NCI-H128 (cell line): Measurements from ENCODE around the gene ABTB2.

ENCODE experiments used
- DNase-seq: peaks from one replicate; lab custom pipeline; 2025; ENCODE audit not compliant: unreplicated experiment; lab: John Stamatoyannopoulos, UW

The ABTB2 gene

DNA sequence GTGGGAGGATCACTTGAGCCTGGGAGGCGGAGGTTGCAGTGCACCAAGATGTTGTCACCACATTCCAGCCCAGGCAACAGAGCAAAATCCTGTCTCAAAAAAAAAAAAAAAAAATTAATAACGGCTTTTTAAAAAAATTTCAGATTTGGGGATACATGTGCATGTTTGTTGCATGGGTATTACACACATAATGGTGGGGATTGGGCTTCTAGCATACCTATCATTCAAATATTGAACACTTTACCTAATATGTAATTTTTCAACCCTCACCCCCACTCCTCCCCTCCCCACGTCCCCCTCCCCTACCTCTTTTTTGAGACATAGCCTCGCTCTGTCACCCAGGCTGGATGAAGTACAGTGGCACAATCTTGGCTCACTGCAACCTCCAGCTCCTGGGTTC is 40.1 kb downstream of the ABTB2 start:
- no peak for DNase-seq

DNA sequence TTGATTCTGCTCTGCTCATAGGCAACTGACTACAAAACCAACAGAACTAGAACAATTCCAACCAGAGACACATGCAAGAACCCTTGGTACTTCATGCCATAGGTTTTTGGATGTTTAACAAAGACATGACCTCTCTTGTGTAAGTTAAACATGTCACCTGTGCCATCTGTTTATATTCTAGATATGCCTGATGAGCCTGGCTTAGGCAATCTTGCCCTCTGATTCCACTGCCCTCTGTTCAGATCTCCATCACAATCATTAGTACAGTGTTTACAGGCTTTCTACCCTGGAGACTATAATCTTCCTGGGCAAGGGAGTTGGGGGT is 40.8 kb downstream of the ABTB2 start:
- no peak for DNase-seq

DNA sequence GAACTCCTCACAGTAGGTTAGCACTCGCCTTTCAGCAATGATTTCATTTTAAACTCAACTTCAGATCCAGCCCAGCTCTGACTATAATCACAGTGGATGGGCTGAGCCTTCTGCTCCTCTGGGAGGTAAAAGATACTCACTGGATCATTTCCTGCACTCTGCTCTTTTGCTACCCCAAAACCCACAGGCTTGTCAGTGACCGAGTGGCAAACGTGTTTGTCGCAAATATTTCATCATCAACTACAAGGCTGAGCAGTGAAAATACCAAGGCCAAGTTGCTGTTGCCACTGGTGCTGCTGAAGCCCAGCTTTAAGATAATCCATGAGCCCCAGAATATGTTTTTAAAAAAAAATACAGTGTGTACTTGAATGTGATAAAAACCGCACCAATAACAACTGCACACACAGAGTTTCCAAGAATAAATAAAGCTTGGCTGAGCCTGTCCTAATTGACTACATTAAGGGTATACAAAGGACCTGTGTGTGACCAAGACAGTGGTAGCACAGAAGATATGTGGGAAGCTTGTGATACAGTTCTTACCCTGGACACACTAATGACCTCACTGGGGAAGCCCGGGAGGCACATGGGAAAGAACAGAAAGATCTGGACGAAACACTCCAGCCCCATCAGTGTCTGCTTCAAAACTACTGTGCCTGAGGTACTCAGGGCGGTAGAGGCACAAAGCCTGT is 41.3 kb downstream of the ABTB2 start:
- no peak for DNase-seq

DNA sequence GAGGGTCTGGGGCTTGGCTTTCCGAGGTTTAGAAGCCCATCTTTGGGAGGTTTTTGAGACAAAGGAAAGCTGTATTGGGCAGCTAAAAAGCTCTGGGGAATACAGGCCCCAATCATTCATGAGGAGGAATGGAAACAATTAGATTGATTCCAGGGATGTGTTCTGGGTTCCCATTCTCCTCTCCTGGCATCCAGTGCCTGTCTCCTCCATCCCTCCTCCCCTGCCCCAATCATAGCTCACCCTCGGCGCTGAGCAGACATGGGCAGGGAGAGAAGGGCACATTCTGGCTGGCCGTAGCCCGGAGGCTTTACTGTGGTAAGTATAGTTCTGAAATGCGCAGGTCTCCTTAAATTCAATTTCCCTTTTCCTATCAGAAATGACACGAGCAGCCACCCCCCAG is 42.4 kb downstream of the ABTB2 start:
- no peak for DNase-seq

DNA sequence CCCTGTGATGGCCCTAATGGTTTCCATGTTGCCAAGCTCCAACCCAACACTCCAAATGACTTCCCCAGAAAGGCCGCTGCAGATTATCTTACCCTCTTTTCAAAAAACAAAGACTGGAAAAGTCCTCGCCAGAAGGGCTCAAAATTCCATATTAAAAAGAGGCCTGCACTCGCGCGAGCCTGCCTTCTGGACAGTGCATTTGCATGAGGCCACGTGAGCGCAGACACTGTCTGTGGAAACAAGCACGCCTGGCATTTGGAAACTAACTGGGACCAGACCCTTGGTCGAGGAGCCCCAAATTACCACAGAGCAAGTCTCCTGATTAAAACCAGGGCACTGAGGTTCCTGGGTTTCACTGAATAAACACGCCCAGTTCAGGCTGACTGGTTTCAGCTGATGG is 42.9 kb downstream of the ABTB2 start:
- no peak for DNase-seq

DNA sequence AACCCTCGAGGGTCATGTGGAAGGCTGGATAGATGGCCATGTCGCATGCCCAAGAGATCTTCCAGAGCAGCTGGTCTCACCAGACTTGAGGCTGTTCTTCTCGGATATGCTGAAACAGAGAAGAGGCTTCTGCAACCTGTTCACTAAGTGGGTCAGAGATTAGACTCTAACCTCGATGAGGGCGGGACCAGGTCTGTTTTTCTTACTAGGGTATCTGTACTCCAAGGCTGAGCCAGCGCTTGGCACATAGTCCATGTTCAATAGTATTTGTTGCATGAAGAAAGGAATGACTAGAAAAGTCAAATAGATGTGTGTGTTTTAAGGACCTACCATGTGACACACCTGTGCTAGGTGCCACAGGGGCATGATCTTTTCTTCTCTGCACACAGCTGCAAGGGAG is 43.6 kb downstream of the ABTB2 start:
- no peak for DNase-seq

DNA sequence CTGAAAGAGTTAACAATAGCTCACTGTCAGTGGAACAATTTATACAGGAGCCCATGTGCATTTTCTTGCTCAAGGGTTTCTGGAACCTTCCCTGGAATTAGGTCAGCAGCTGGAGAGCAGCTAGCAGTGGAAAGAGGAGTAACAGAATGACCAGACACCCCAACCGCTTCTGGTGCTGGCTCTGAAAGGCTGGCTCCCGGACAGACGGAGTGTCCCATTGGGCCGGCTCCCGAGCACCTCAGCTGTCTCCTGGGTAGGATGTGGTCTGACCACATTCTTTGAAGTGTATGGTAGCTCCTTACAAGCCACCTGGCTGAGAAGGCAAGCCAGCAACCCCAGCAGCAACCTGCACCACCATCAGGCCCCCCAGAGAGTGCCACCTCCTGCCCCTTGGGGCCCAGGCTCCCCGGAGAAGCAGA is 44.7 kb downstream of the ABTB2 start:
- DNase-seq, result no peak

DNA sequence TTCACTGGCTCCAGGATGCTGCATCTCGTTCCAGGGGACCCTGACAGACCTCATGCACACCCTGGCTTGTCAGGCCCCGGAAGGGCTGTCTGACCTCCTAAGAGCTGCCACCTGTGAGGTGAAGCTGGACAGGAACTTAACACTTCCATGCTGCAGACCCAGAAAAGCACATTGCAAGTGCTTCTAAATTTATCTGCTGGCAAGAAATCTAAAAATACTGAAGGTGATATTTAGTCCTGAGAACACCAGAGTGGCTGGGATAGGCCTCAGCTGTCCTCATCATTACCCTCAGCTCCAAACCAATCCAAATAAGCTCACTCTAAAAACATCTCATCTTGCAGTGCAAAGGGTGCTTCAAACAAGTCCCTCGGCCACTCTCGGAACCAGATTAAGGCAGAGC is 46.7 kb downstream of the ABTB2 start:
- no peak for DNase-seq

DNA sequence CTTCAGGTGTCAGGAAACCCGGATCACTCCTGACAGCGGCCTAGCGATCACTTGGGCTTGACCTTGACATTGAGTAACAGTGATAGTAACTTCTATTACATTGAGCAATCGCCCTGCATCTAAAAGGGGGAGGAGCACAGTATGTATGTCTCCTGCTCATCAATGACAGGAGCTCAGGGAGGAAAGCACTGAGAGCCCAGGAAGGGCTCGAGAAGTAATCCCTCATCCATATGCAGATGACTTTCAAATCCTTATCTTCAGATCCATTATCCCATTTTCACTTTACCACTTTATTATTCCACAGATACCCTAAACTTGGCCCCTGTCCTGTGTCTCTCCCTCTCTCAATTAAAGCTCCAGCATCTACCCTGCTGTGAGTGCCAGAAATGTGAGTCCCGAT is 47.8 kb downstream of the ABTB2 start:
- no peak for DNase-seq

DNA sequence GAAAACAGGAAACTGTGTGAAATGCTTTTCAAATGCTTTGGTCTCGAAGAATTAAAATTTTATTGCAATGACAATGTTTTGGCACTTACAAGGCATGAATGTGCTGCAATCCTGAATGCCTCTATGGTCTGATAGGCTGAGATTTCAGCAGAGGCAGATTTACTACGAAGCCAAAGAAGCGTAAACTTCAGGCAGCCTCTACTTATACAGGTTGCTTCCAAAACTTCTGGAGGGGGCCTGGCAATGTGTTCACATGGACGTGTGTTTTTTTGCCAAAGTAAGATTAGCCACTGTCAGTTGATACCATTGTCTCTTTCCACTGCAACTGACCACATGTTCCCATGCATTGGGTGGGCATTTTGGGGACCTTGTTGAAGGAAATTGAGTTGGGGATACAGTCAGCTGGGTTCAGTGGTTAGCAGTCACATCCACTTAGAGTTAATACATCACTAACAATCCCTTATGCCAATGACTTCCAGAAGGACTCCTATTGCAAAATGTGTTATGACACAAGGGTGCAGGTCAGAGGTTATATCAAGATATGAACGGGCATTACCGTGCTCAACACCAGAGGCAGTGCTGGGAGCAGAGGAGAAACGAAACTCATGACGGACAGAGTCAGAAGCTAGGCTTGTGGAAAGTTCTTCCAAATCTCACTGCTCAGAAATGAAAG is 48.8 kb downstream of the ABTB2 start:
- DNase-seq, result no peak

DNA sequence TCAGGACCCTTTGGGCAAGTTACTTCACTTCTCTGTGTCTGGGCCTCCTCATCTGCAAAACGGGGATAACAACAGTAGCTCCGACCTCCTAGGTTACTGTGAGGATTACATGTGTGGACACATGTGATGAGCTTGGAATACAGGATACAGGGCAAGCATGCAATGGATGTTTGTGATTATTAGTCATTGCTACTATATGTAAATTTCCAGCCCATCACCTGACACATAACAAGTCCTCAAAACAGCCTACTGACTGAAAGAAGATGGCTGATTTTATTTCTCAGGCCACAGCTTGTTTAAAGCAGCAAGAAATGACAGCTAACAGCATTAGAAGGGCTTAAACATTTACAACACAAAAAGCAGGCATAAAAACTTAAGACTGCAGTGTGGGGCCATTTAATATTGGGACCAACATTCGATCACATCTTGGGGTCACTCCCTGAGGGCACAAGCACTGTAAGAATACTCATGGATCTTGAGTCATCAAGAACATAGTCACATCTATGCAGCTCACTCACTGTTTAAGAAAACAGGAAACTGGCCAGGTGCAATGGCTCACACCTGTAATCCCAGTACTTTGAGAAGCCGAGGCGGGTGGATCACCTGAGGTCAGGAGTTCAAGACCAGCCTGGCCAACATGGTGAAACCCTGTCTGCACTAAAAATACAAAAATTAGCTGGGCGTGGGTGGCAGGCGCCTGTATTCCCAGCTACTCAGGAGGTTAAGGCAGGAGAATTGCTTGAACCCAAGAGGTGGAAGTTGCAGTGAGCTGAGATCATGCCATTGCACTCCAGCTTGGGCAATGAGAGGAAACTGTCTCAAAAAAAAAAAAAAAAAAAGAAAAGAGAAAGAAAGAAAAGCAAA is 49.5 kb downstream of the ABTB2 start:
- DNase-seq, result no peak

DNA sequence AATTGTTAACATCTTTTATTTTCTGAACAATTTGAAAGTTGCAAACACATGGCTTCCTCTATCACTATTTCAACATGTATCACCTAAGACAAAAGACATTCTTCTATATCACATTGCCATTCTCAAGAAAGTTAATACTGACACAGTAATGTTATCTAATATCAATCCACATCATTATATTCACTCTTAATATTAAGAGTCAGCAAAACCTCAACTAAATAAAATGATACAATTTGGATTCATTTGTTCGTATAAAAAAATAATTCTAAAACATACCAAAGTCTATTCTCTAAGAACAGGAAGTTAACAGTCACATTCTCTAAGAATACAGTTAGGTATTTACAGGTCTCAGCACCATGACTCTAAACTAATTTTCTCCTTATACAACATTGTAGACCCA is 52.0 kb downstream of the ABTB2 start:
- DNase-seq, result no peak

DNA sequence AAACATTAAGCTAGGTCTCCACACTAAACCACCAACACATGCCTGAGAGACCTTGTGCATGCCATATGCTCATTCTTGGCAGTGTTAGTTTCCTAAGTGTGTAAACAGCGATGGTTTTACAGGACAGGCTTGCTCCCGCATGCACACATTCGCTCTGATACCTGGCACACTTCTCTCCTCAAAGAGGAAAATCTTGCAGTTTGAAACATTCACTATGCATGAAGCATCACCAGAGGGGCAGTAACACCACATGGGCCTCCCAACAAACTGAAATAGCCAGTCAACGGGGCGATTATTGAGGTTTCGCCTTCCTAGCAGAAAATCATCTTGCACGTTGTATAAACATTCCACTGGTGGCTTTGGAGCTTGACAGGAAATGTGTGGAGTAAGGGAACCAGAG is 52.6 kb downstream of the ABTB2 start:
- DNase-seq, result no peak

DNA sequence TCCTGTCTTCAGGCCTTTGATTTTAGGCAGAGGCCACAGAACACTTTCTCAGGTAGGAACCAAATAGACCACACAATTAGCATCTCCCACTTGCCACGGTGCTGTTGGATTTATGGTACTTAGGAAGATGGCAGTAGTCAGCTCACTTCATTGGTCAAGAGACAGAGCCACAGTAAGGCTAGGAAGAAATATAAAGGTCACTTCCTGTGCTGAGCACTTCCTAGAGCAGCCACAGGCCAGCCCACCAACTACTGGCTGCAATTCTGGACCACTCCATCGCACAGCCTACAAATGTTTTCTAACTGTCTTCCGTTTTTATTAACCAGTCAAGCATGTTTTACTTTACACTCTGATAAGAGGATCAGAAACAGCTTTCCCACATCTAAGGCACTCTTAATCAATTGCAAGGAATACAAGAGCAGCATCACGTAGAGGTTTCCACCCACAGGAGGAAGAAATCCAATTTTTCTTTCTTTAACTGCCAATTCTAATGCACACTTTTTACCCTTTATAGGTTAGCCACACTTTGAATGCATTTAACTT is 54.7 kb downstream of the ABTB2 start:
- DNase-seq, result no peak

DNA sequence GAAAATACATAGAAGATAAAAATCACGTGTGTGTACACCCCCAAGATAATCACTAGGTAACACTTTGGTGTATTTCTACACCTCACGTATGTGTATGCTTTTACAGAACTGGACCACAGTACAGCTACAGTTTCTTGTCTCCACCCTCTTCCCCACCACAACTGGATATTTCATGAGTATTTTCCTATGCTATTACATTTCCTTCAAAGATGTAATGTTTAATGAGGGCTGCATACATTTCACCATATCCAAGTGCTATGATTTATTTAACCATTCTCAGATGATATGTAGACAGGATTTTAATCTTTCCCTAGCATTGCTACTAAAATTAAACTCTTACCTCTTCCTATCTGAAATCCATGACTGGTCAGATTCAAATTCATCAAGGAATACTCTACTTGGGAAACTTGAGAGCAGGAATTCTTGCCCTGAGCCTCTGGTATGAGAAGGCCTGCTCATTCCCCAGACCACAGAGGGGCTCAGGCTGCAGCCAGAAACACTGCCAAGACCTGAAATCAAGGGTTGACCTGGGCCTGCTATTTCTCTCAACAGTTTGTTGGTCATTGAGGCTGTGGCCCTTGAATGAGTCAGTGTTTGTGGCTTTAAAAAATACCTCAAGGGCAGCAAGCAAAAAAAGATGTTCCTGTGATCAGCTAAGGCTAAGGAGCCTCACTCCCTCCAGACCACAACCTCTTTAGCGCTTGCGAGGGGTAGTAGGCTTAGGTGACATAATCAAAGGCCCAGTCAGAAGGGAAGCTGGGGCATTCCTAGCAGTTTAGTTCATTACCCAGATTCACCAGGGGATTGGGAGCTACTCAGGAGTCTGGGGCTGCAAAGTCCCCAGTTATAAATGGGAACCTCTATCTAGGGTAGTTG is 55.5 kb downstream of the ABTB2 start:
- DNase-seq, result no peak

DNA sequence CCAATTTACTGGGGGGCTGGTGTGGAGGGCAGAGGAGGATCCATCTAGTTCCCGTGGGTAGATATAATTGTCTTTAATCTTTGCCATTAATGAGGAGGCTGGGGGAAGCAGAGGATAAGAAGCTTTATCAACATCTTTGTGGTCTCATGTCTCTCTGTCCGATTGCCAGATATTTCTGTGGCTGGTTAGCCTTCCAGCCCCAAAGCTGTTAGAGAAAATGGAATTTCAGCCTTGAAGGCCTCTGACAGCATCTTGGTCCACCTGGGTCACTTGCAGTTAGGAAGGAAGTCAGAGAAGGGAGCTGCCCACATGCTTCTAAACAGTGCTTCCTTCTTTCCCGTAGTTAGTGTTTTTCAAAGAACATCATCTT is 56.9 kb downstream of the ABTB2 start:
- no peak for DNase-seq

DNA sequence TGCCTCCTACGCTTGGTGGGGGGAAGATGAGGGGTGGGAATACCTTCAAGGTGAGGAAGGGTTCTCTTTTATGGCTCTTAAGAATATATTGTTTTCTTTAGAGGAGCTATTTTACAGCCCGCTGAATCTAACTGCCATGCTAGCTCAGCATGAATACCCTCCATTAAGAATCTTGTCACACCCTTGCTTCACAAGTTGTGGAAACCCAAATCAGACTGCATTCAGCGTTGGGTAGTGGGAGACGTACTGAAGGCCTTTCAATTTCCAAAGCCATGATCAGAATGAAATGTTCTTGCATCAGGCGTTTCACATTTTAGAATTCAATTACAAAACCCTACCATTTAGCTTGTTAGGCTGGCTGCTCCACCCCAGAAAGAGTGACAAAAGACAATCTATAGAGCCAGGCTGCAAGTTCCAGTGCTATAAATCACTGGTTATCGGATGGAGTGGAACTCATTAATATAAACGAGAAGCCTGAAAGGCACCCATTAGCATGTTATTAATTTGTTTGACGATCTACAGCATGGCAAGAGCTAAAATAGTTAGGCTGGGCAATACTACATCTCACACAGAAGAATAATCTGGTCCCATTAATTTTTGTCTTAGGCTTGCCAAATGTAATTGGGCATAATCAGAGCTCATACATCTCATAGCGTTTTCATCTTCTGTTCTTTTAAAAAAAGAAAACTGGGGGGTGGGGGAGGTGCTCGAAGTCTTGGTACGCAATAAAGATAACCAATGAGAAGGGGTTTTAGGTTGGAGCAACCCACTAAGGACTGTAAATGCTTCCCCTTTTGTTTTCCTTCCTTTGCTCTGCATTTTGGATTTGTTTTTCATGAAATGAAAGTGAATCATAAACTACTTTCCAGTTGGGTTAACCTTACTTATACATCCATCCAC is 57.5 kb downstream of the ABTB2 start:
- DNase-seq, result no peak

DNA sequence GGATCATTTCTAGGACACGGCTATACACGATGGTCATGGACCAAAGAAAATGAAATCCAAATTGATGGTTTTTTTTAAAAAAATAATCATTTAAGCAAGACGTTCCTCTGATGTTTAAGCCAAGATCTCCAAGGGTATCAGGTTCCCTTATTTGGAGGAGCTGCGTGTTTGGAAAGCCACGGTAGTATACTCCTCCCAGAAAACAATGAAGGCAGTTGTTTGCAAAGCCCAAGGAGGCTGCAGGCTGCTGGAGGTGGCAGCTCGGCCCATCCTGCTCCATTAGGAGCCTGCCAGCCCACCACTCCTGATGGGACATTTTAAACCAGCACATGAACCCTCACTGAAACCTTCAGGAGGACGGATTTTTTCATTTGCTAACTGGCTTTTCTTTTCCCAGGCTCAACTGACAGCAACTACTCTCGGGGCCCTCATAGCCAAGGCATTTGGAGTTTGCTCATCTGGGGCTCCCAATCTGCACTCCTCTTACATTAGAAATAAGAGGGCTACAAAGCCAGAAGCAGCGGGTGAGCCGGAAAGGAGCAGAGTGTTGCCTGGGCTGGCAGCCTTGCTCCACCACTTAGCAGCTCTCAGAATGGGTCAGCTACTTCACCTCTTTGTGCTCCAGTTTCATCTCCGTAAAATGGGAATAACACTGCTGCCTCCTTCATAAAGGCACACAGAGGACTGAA is 58.4 kb downstream of the ABTB2 start:
- DNase-seq, result no peak

DNA sequence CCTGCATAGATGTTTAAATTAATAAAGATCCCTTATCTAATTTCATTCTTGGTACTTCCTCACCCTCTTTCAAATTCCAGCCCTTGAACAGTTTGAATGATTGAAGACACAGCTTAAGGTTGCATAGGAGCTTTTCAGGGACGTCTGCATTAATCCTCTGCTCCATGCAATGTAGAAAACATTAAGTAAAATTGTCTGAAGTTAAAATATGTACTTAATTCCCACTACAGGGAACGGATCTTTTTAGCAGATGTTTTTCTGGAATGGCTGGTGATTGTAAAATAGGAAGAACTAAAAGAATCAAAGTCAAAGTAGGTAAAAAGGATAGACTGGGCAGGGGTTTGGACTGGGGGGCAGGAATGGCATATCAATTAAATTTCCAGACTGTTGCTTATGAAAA is 58.9 kb downstream of the ABTB2 start:
- DNase-seq, result no peak
